Measurements from ENCODE around the gene ACSF3. TPM values are rescaled to one million over a fixed set of nuclear protein-coding genes. Genes with fewer than 3 reads are reported as not detected.

Gene ACSF3
- total RNA-seq, 1 donor from 2014 or later = 32.0 TPM

DNA sequence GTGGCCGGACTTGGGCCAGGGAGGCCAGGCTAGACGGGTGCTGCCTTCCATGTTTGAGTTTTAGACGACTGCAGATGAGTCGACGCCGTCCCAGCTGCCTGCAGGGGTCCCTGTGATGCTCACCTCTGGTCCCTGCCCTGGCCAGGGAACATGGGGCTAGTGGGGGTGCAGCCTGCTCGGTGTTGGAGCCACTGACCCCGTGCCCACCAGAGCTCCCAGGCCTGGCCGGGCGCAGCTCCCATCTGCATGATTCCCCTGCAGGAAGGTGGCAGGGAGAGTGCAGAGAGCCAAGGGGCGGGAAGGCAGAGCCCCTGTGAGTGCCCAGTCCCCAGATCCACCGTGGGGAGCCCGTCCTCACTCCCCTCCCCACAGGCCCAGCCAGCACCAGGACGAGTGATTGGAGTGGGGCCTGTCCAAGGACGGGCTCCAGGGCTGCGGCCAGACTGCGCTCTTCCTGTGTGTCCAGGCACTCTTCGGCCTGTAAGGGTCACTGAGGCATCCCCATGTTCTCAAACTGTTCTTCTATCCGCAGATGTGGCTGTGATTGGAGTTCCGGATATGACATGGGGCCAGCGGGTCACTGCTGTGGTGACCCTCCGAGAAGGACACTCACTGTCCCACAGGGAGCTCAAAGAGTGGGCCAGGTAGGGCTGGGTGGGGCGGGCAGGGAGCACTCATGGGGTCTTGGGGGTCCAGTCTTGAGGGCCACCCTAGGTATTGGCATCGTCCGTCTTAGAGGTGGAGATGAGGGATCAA lies 51.9 kb downstream of the ACSF3 start:
- Histone ChIP-seq H3K27me3 (no peaks in the 10 kb centered on the region), H3K9me3 (no peaks in the 10 kb centered on the region), H3K4me3 (no peak overlapping the region), H3K4me1 (no peaks in the 10 kb centered on the region), H3K36me3 (peaks cover 32% of the 10 kb centered on the region), H3K27ac (no peak overlapping the region)
- intact Hi-C loops (cut with DNase I) = no loop called here
- DNase-seq (peak; percentile 63), ATAC-seq (no peak)
- TF ChIP-seq, protein P1, sequence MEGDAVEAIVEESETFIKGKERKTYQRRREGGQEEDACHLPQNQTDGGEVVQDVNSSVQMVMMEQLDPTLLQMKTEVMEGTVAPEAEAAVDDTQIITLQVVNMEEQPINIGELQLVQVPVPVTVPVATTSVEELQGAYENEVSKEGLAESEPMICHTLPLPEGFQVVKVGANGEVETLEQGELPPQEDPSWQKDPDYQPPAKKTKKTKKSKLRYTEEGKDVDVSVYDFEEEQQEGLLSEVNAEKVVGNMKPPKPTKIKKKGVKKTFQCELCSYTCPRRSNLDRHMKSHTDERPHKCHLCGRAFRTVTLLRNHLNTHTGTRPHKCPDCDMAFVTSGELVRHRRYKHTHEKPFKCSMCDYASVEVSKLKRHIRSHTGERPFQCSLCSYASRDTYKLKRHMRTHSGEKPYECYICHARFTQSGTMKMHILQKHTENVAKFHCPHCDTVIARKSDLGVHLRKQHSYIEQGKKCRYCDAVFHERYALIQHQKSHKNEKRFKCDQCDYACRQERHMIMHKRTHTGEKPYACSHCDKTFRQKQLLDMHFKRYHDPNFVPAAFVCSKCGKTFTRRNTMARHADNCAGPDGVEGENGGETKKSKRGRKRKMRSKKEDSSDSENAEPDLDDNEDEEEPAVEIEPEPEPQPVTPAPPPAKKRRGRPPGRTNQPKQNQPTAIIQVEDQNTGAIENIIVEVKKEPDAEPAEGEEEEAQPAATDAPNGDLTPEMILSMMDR (IDR thresholded peaks at IDR 0.05) = no peak

DNA sequence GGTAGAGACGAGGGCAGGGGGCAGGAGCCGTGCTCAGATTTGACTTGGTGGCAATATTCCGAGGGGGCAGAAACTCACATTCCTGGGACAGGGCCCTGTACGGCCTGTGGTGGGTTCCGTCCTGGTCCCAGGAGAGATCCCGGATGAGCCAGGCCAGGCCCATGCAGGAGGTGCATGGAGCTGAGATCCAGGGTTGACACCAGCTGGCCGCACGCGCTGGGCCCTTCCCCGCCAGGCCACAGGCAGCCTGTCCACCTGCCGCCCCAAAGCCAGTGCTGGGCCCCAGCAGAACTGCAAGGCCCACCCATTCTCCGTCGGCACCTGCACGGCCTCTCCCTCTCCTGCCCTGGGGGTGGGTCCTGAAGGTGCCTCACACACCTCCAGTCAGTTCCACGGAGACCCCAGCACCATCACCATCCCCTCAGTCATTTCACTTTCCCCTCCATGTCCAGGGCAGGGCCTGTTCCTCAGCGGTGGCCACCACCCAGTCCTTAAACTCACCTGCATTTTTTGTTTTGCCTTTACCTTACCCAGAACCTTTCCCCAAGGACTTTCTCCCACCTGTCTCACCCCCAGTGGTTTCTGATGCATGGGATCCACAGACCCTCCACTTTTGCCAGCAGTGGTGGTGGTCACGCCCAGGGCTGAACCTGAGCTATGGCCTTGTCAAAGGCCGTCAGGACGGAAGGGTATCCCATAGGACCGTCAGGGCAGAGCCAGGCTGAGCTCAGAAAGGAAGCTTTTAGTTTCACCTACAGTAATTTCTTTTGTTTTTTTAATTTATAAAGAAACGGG lies 52.8 kb downstream of the ACSF3 start:
- DNase-seq (peak; percentile 52), ATAC-seq (no peak)
- H3K4me1 ChIP-seq = no peaks in the 10 kb centered on the region
- intact Hi-C loops (cut with DNase I) = no loop called here
- peaks cover 25% of the 10 kb centered on the region for H3K36me3 ChIP-seq
- H3K9me3 ChIP-seq = no peaks in the 10 kb centered on the region
- no peak overlapping the region for H3K4me3 ChIP-seq
- H3K27ac ChIP-seq = no peak overlapping the region
- H3K27me3 ChIP-seq = no peaks in the 10 kb centered on the region
- TF ChIP-seq, protein P1 (IDR thresholded peaks at IDR 0.05) = no peak

DNA sequence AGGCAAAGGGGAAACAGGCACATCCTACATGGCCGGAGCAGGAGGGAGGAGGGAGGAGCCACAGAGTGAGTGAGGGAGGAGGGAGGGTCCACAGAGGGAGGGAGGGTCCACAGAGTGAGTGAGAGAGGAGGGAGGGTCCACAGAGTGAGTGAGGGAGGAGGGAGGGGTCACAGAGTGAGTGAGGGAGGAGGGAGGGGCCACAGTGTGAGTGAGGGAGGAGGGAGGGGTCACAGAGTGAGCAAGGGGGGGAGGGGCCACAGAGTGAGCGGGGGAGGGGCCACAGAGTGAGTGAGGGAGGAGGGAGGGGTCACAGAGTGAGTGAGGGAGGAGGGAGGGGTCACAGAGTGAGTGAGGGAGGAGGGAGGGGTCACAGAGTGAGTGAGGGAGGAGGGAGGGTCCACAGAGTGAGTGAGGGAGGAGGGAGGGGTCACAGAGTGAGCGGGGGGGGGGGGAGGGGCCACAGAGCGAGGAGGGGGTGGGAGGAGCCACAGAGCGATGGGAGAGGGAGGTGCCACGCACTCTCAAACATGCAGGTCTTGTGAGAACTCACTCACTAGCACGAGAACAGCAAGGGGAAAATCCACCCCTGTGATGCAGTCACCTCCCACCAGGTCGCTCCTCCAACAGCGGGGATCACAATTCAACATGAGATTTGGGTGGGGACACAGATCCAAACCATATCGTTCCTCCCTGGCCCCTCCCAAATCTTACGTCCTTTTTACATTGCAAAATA lies 53.6 kb downstream of the ACSF3 start:
- TF ChIP-seq, protein P1 (IDR thresholded peaks at IDR 0.05) = no peak
- intact Hi-C loops (cut with DNase I) = no loop called here

DNA sequence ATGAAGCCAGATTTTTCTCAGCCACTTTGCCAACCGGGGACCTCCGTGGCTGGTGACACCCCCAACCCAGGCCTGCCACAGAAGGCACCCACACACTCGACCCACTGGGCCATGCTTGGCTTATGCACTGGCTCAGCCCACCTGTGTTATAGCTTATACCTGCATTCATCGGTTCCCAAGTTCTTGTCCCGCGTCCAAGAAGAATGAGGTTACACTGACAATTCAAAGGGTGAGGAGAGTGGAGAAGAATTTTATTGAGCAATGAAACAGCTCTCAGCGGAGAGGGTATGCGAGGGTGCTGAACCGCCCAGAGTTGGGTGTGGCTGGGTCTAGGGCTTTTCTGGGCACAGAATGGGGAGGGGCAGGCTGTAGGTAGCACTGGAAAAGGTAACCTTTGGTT lies 55.7 kb downstream of the ACSF3 start:
- no peak overlapping the region for H3K4me3 ChIP-seq
- intact Hi-C loops (cut with DNase I) = no loop called here
- no peak for ATAC-seq
- no peaks in the 10 kb centered on the region for H3K27me3 ChIP-seq
- peak; percentile 25 for DNase-seq
- no peaks in the 10 kb centered on the region for H3K9me3 ChIP-seq
- H3K36me3 ChIP-seq = peaks cover 18% of the 10 kb centered on the region
- H3K4me1 ChIP-seq = peaks cover under 1% of the 10 kb centered on the region
- H3K27ac ChIP-seq = no peak overlapping the region
- TF ChIP-seq, protein P1 (IDR thresholded peaks at IDR 0.05) = no peak

More for the DNA sequence above, 53.6 kb downstream of the ACSF3 start:
- Histone ChIP-seq H3K9me3 (no peaks in the 10 kb centered on the region), H3K27ac (no peak overlapping the region), H3K27me3 (no peaks in the 10 kb centered on the region), H3K36me3 (peaks cover 18% of the 10 kb centered on the region), H3K4me1 (no peaks in the 10 kb centered on the region), H3K4me3 (no peak overlapping the region)
- ATAC-seq = no peak
- DNase-seq = peak; percentile 21

DNA sequence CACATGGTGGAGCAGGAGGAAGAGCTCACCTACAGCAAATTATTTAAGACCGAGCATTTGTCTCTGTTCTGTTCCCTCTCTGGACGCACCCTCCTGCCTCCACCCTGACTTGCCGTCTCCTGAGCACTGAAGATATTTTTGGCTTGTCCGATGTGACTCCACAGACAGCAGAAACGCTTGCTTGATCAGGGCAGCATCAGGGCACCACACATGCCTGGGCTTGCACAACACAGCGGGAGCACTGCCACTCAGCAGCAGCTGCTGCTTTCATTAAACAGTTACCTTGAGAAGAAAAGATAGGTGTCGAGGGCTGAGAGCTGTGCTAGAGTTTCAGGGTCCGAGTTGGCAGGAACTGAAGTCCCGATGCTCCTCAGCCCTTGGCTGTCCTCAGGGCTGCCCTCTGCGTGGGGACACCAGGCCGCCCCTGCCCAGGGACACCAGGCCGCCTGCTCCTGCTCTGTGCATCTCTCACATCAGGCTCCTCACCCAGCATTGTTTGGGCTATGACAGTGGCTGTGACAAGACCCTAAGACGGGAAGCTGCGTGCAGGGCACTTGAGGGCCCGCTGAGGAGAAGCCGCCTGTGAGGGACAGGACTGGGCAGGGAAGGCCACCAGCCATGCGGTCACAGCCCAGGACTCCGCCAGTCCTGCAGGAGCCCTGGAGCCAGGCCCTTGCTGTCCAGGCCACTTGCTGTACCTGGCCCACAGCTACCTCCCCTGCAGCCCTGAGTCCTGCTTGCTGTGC lies 56.6 kb downstream of the ACSF3 start:
- H3K27me3 ChIP-seq = no peaks in the 10 kb centered on the region
- intact Hi-C loops (cut with DNase I) = no loop called here
- no peak overlapping the region for H3K27ac ChIP-seq
- TF ChIP-seq, protein P1 (IDR thresholded peaks at IDR 0.05) = no peak
- ATAC-seq (no peak), DNase-seq (peak; percentile 44)
- H3K9me3 ChIP-seq = no peaks in the 10 kb centered on the region
- peaks cover 9% of the 10 kb centered on the region for H3K4me1 ChIP-seq
- H3K4me3 ChIP-seq = no peak overlapping the region
- H3K36me3 ChIP-seq = peaks cover 14% of the 10 kb centered on the region

Measured in upper lobe of right lung (tissue), 1 donor.